Left ventricle myocardium superior (tissue), 1 donor: Measurements from ENCODE around the gene RIPK1. TPM values are rescaled to one million over a fixed set of nuclear protein-coding genes. Genes with fewer than 3 reads are reported as not detected.
"Not testable (repeated sequence)": the region's sequence is repeated elsewhere in the genome, so short reads cannot be mapped to it uniquely, and the experiment has no call there.

Source experiments
- ATAC-seq: fragments of 200-7000 bp; cut with Tn5 transposase; one replicate; pipeline ENCODE4 v1.9.1; 2020; ENCODE audit warnings: mild to moderate bottlenecking, moderate library complexity
- DNase-seq: peaks from one replicate; pipeline ENCODE4 v3.0.0-alpha.2; 2020
- intact Hi-C: fragments of 100-400 bp; cut with micrococcal nuclease; formaldehyde crosslinking; loops from one replicate; pipeline ENCODE4 v1.11.0; 2022
- total RNA-seq: library from RNA; stranded (reverse); fragmentation: NEBNext Ultra II Directional; extraction: Animal tissue kit (Norgen Biotek cat#: 25700); gene quantifications from one replicate; pipeline ENCODE4 v1.2.1, GENCODE V29; 2021
- donor health status: DM: no; HTN: yes; CAD: no; lungs with severe emphysema.

Gene RIPK1
- total RNA-seq, 1 donor from 2014 or later: 6.5 TPM

DNA sequence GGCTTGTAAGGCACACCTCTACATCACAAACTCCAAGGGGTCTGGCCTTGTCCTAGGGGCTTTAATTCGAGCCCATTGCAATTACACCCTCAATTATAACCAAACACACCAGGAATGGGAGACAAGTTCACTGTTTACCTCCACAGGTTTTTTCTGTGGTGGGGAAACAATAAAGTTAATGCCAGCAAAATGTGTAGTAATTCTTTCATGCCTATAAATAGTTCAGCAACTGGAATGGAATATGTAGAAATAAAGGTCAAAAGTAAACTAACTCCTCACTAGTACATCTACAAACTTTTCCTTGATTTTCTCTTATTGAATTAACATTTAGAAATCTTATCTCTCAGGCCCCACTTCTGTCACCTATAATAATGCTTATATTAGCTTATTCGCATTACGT lies 27.1 kb upstream of the RIPK1 start:
- ATAC-seq (no peak), DNase-seq (no peak)
- intact Hi-C loops: no loop called here

DNA sequence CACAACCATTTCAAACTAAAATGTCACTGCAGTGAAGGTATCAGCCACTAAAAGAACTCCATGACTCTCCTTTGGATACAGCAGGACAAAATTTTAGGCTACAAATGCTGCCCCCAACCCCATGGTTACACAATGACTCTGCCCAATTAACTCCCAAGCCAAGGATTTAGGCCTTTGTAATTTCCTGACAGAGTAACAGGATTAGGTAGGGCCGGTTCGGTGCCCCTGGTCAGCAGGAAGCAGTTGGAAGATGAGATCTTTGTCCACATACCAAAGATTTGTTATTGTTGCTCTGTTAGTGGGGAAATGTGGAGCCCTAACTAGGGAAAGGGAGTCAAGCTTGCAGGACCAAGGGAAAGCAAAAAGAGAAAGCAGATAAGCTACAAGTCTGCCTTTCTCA lies 26.7 kb upstream of the RIPK1 start:
- ATAC-seq (no peak), DNase-seq (no peak)
- intact Hi-C loops: no loop called here

DNA sequence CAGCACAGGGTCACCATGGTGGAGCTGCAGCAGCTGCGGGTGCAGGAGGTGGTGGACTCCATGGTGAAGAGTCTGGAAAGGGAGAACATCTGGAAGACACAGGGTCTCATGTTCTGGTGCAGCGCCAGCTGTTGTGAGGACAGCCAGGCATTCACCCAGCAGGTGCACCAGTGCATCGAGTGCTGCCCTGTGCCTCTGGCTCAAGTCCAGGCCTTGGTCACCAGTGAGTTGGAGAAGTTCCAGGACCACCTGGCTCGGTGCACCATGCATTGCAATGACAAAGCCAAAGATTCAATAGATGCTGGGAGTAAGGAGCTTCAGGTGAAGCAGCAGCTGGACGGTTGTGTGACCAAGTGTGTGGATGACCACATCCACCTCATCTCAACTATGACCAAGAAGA lies 22.9 kb upstream of the RIPK1 start:
- intact Hi-C loops: no loop called here
- ATAC-seq: no peak
- DNase-seq: no peak

- DNase-seq (no peak), ATAC-seq (no peak)
- intact Hi-C loops: no loop called here
Observed at GRCh38 chr6:3045777-3046176, 22.5 kb upstream of the RIPK1 start.

DNA sequence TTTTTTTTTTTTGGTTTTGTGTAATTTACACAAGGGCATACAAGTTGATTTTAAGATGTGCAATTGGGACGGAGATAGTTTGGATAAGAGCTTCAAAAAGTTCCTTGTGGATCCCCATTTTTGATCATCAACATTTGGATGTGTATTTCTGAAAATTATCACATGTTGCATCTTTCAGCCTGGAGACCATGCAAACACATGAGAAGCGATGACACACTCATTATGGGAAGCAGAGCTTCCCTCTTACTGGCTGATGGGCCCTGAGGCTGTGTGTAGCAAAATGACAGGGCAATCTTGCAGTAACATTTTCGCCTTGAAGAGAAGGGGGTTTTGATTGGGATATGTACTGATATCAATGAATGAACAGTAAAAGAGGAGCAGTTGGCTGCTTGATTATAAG lies 22.0 kb upstream of the RIPK1 start:
- no peak for ATAC-seq
- DNase-seq: no peak
- intact Hi-C loops: no loop called here

- intact Hi-C loops, DNase-seq, ATAC-seq: not testable (repeated sequence)
Observed at GRCh38 chr6:3048009-3048408, 20.3 kb upstream of the RIPK1 start.

- DNase-seq (no peak), ATAC-seq (no peak)
- intact Hi-C loops: no loop called here
Observed at GRCh38 chr6:3052481-3053230, 15.6 kb upstream of the RIPK1 start.

GRCh38 chr6:3053231-3053508 lies 15.1 kb upstream of the RIPK1 start:
- no peak for DNase-seq
- intact Hi-C loops: no loop called here
- no peak for ATAC-seq

DNA sequence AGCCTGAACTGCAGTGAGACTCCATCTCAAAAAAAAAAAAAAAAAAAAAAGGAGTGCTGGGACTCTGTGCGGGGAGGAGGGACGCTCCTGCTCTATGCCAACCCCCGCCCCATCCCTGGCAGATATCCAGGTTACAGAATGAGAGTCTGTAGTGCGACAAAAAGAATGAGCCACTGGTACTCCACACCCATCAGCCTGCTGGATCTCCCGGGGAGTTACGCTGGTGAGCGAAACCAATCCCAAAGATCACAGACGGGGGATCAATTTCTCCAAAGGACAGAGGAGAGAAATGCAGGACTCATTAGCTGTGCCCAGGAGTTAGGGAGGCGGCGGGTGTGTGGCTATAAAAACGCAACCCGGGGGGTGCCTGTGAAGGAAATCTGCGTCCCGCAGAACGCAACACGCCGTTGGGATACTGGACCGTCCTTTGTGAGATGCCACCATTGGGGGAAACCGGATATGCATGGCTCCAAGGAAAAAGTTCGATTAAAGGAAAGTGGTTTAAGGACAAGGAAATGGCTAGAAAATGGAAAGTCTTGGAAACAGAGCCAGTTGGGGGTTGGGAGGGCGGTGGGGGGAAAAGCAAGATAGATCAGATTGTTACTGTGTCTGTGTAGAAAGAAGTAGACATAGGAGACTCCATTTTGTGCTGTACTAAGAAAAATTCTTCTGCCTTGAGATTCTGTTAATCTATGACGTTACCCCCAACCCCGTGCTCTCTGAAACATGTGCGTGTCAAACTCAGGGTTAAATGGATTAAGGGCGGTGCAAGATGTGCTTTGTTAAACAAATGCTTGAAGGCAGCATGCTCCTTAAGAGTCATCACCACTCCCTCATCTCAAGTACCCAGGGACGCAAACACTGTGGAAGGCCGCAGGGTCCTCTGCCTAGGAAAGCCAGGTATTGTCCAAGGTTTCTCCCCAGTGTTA lies 13.8 kb upstream of the RIPK1 start:
- DNase-seq (peak; percentile 51), ATAC-seq (peak; percentile 14)
- intact Hi-C loops: loop anchor here (2.0 kb wide), 1 partner anchor 56 kb away; the partner anchor contains the start of gene NQO2

DNA sequence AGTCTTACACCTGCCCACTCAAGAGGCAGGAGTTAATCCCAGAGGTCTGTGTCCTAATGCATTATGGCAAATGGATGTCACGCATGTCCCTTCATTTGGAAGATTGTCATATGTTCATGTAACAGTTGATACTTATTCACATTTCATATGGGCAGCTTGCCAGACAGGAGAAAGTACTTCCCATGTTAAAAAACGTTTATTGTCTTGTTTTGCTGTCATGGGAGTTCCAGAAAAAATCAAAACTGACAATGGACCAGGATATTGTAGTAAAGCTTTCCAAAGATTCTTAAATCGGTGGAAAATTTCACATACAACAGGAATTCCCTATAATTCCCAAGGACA lies 13.2 kb upstream of the RIPK1 start:
- intact Hi-C loops: loop anchor here (2.0 kb wide), 1 partner anchor 56 kb away; the partner anchor contains the start of gene NQO2
- not testable (repeated sequence) for ATAC-seq, DNase-seq

GRCh38 chr6:3057063-3057770 lies 11.1 kb upstream of the RIPK1 start:
- ATAC-seq: no peak
- intact Hi-C loops: no loop called here

DNA sequence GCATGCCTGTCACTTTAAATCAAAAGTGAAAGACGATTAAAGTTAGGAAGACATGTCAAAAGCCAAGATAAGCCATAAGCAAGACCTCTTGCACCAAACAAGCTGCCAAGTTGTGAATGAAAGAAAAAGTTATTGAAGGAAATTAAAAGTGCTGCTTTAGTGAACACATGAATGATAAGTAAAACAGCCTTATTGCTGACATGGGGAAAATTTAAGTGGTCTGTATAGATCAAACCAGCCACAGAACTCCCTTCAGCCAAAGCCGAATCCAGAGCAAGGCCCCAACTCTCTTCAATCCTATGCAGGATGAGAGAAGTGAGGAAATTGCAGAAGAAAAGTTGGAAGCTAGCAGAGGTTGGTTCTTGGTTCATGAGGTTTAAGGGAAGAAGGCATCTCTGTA lies 9.3 kb upstream of the RIPK1 start:
- no peak for ATAC-seq
- DNase-seq: no peak
- intact Hi-C loops: no loop called here

More at GRCh38 chr6:3057063-3057770, 11.1 kb upstream of the RIPK1 start:
- DNase-seq: no peak

- ATAC-seq, intact Hi-C loops, DNase-seq: not testable (repeated sequence)
Observed at GRCh38 chr6:3060092-3060491, 8.2 kb upstream of the RIPK1 start.

DNA sequence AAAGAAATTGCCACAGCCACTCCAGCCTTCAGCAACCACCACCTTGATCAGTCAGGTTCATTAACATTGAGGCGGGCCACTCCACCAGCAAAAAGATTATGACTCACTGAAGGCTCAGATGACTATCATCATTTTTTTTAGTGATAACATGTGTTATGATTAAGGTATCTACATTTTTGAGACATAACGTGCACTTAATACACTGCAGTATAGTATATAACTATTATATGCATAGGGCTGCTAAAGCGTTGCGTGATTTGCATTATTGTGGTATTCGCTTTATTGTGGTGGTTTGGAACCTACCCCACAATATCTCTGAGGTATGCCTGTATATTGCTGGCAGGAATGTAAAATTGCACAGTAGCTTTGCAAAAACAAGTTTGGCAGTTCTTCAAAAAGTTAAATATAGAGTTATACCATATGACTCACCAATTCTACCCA lies 6.8 kb upstream of the RIPK1 start:
- ATAC-seq (no peak), DNase-seq (no peak)
- intact Hi-C loops: no loop called here

DNA sequence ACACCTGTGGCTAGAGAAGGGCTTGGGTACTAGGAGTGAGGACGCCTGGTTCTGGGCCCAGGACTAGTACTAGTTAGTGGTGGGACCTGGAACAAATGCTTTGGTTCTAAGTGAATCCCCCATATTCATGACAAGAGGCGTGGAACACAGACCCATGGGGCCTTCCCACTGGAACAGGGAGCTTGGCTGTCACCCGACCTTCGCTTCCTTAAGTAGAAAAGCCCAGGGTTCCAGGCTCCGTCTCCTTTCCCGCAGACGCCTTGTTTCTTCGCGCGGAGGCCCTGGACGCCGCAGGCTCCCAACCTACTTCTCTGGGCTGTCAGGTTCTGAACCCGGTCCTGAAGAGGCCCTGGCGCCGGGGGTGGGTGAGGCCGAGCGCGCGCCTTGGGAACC lies 5.0 kb upstream of the RIPK1 start:
- peak; percentile 46 for DNase-seq
- ATAC-seq, intact Hi-C loops: not testable (repeated sequence)

DNA sequence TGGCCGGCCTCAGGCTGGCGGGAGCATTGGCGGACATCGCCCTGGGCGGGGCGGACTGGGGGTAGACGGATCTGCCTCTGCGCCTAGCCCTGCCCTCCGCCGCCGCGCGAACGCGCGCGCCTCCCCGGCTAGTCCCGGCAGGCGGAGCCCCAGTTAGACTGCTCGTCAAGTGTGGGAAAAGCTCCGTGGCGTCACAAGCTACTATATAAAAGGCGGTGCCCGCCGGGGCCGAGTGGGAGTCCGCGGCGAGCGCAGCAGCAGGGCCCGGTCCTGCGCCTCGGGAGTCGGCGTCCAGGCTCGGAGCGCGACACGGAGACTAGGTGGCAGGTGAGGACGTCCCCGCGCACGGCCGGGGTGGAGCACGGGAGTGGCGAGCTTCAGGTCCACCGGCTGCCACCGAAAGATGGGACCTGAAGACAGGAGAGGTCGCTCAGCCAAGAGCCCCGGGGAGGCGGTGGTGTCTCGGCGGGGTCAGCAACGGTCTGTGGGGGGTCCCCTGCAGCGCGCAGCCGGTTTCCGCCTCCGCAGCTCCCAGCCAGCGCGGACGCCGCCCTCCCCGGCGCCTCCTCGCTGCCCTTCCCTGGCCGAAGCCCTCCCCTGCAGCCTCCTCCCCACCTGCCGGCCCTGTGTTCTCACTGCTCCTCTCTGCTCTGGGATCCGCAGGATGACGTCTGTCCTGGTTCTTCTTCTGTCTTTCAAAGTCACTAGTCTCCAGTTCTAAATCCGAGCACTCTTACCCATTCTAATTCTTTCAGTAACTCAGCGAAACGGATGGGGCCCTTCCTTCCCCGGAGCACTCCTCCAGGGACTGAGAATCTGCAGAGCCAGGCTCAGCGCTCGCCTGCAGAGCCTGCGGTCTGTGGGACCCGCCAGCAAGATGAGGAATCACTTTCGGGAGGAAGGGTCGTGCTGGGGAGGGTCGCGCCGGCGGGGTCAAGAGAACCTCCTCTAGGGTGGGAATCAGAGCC lies 4.3 kb upstream of the RIPK1 start:
- intact Hi-C loops: no loop called here
- ATAC-seq (peak; percentile 92), DNase-seq (peak; percentile 98)

- ATAC-seq: no peak
- DNase-seq: no peak
- intact Hi-C loops: no loop called here
Observed at GRCh38 chr6:3071568-3071967, 3.3 kb downstream of the RIPK1 start.

DNA sequence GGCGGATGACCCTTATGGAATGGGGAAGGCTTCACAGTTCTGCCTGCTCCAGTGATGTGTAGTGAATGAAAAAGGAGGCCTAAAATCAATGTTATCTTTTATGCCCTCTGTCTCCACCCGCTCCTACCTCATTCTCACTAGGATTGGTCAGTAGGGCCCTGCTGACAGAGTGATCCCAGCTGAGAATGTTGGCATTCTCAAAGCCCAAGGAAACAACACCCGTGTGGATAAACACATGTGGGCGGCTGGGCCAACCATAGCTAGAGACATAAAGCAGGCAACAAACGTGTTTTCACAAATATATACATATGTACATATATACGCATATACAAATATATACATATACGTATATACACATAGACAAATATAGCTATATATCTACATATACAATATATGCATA lies 4.5 kb downstream of the RIPK1 start:
- intact Hi-C loops: no loop called here
- no peak for DNase-seq
- no peak for ATAC-seq

DNA sequence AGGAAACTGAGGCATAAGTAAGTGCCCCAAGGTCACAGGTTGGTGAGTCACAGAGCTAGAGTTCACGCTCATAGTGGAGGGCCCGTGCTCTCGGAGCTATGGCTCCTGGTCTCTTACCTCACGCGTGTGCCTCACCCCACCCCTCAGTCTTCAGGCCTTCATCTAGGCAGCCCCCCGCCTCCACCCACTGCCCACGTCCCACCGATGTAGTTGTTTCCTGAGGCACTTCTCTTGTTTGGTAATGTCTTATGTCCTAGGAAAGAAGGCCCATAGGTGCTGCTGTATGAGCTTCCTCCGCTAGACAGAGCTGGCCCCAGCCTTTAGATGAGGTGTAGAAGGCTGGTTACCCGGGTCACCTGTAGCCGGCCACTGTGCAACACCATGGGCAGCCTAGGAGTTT lies 5.1 kb downstream of the RIPK1 start:
- intact Hi-C loops: no loop called here
- DNase-seq: no peak
- no peak for ATAC-seq
